ENCODE results near the gene SERPINB12. TPM values are rescaled to one million over a fixed set of nuclear protein-coding genes. Genes with fewer than 3 reads are reported as not detected.

Gene SERPINB12
- total and polyA plus RNA-seq, 2 donors (not counting 3 experiments of a cell fraction or from before 2014, with no cell fraction given) = not detected

GRCh38 chr18:63539904-63540510 is 2.2 kb upstream of the SERPINB12 start:
- no peak for FAIRE-seq
- no peaks in the 10 kb centered on the region for H3K9me3 ChIP-seq (replicated peaks; ENCODE audit: control insufficient read depth, insufficient read depth, low read length)
- no peak for DNase-seq (ENCODE audit: low read depth, low spot score)
- H3K4me3 ChIP-seq (replicated peaks in 1 of 3; ENCODE audit: insufficient read depth in 1 of 3, low read depth in 1 of 3, low read length in 3 of 3) = no peak overlapping the region
- H2AFZ ChIP-seq (ENCODE audit: low read depth, low read length) = no peak overlapping the region
- CTCF ChIA-PET = no interaction called here
- H4K20me1 ChIP-seq (replicated peaks; ENCODE audit: control insufficient read depth, extremely low read depth, insufficient read depth, low read length) = no peaks in the 10 kb centered on the region
- POLR2A ChIA-PET = no interaction called here
- dilution Hi-C loops (cut with MboI; ENCODE audit: extremely low pct_ligation_motif_present, low sequenced_read_pairs) = no loop called here
- no peak overlapping the region for H3K27ac ChIP-seq (ENCODE audit: insufficient read depth, low read depth, low read length)
- H3K4me1 ChIP-seq (ENCODE audit: control insufficient read depth, extremely low read depth, insufficient read depth, low read length) = no peaks in the 10 kb centered on the region
- intact Hi-C loops (cut with micrococcal nuclease) = no loop called here
- no peaks in the 10 kb centered on the region for H3K9me1 ChIP-seq (replicated peaks; ENCODE audit: control insufficient read depth, extremely low read depth, insufficient read depth, low read length)
- no TSS peak for BruUV-seq (replicated peaks)
- no peak overlapping the region for H3K4me2 ChIP-seq (ENCODE audit: insufficient read depth, low read length)
- H3K79me2 ChIP-seq (ENCODE audit: control insufficient read depth, insufficient read depth, low read length) = no peaks in the 10 kb centered on the region
- TF ChIP-seq EZH2 (IDR thresholded peaks at IDR 0.05; ENCODE audit: borderline replicate concordance, low read depth, low read length, severe bottlenecking) (no peak), JUN (IDR thresholded peaks at IDR 0.05; ENCODE audit: borderline replicate concordance, insufficient read depth, insufficient read length, low read depth) (no peak), CTCF (IDR thresholded peaks at IDR 0.05; ENCODE audit: extremely low read depth in 1 of 2, insufficient read depth in 1 of 2, low read depth in 1 of 2, low read length in 2 of 2) (no peak)
- peaks cover 0 to 3% of the 10 kb centered on the region in 2 experiments for H3K27me3 ChIP-seq (ENCODE audit: control insufficient read depth in 2 of 2, insufficient read depth in 2 of 2, low read length in 2 of 2)
- no peaks in the 10 kb centered on the region for H3K36me3 ChIP-seq (ENCODE audit: control insufficient read depth in 2 of 2, extremely low read depth in 1 of 2, insufficient read depth in 2 of 2, low read length in 2 of 2)
- no peak overlapping the region for H3K9ac ChIP-seq (replicated peaks; ENCODE audit: extremely low read depth, insufficient read depth, low read length)

- TF ChIP-seq MYC (IDR thresholded peaks at IDR 0.05; ENCODE audit: low read depth, low read length) (no peak), FOS (IDR thresholded peaks at IDR 0.05; ENCODE audit: borderline replicate concordance, insufficient read depth, low read length) (no peak), EZH2 (IDR thresholded peaks at IDR 0.05; ENCODE audit: borderline replicate concordance, low read depth, low read length, severe bottlenecking) (no peak), CTCF (IDR thresholded peaks at IDR 0.05; ENCODE audit: extremely low read depth in 1 of 2, insufficient read depth in 1 of 2, low read depth in 1 of 2, low read length in 2 of 2) (no peak), POLR2AphosphoS5 (IDR thresholded peaks at IDR 0.05; ENCODE audit: insufficient read depth, low read depth, low read length) (no peak), JUN (IDR thresholded peaks at IDR 0.05; ENCODE audit: borderline replicate concordance, insufficient read depth, insufficient read length, low read depth) (no peak), POLR2A (IDR thresholded peaks at IDR 0.05; ENCODE audit: low read depth, low read length) (no peak)
- Histone ChIP-seq H2AFZ (ENCODE audit: low read depth, low read length) (no peak overlapping the region), H3K4me1 (ENCODE audit: control insufficient read depth, extremely low read depth, insufficient read depth, low read length) (no peaks in the 10 kb centered on the region), H4K20me1 (replicated peaks; ENCODE audit: control insufficient read depth, extremely low read depth, insufficient read depth, low read length) (no peaks in the 10 kb centered on the region), H3K79me2 (ENCODE audit: control insufficient read depth, insufficient read depth, low read length) (no peaks in the 10 kb centered on the region), H3K9ac (replicated peaks; ENCODE audit: extremely low read depth, insufficient read depth, low read length) (no peak overlapping the region), H3K4me3 (replicated peaks in 1 of 3; ENCODE audit: insufficient read depth in 1 of 3, low read depth in 1 of 3, low read length in 3 of 3) (no peak overlapping the region), H3K27me3 (ENCODE audit: control insufficient read depth in 2 of 2, insufficient read depth in 2 of 2, low read length in 2 of 2) (no peaks in the 10 kb centered on the region), H3K27ac (ENCODE audit: insufficient read depth, low read depth, low read length) (no peak overlapping the region), H3K9me1 (replicated peaks; ENCODE audit: control insufficient read depth, extremely low read depth, insufficient read depth, low read length) (no peaks in the 10 kb centered on the region), H3K4me2 (ENCODE audit: insufficient read depth, low read length) (no peak overlapping the region), H3K9me3 (replicated peaks; ENCODE audit: control insufficient read depth, insufficient read depth, low read length) (no peaks in the 10 kb centered on the region), H3K36me3 (ENCODE audit: control insufficient read depth in 2 of 2, extremely low read depth in 1 of 2, insufficient read depth in 2 of 2, low read length in 2 of 2) (no peaks in the 10 kb centered on the region)
- dilution Hi-C loops (cut with MboI; ENCODE audit: extremely low pct_ligation_motif_present, low sequenced_read_pairs) (no loop called here), intact Hi-C loops (cut with micrococcal nuclease) (no loop called here)
- no TSS peak for BruUV-seq (replicated peaks)
- POLR2A ChIA-PET = no interaction called here
- DNase-seq (ENCODE audit: low read depth, low spot score) (no peak), FAIRE-seq (no peak)
- CTCF ChIA-PET = no interaction called here
These were observed 1.8 kb downstream of the SERPINB12 start for GRCh38 chr18:63544017-63544416.

Measured in endothelial cell of umbilical vein (primary cell).